Kidney epithelial cell (primary cell): ENCODE results near the gene COMMD1. TPM values are rescaled to one million over a fixed set of nuclear protein-coding genes. Genes with fewer than 3 reads are reported as not detected.

Source experiments
- DNase-seq: peaks from one replicate; pipeline ENCODE4 v3.0.0-alpha.2; 2010; ENCODE audit warnings: low read depth
- H3K27me3 ChIP-seq: 2 replicates; pipeline ENCODE4 v1.6.0; 2011; ENCODE audit warnings: low read length; ENCODE audit not compliant: control insufficient read depth, insufficient read depth
- H3K36me3 ChIP-seq: 2 replicates; pipeline ENCODE4 v1.5.1; 2011; ENCODE audit warnings: low read length; ENCODE audit not compliant: control insufficient read depth, insufficient read depth
- H3K4me3 ChIP-seq: 2 replicates; pipeline ENCODE4 v1.5.1; 2011; ENCODE audit warnings: low read depth, mild to moderate bottlenecking, control low read depth, low read length
- CTCF ChIP-seq: IDR thresholded peaks from 2 replicates; pipeline ENCODE4 v1.5.1; 2011; ENCODE audit warnings: mild to moderate bottlenecking, moderate library complexity, low read length, control low read depth, inconsistent platforms; ENCODE audit not compliant: insufficient read depth, poor library complexity, severe bottlenecking
- total RNA-seq: library from RNA; depleted of rRNA; stranded (reverse); fragments of >200 nt; gene quantifications from 2 replicates; pipeline ENCODE4 v1.2.3, GENCODE V29; 2015

The COMMD1 gene
- total RNA-seq, 1 donor from 2014 or later: 44.1 TPM

- DNase-seq: no peak
- H3K36me3 ChIP-seq: no peaks in the 10 kb centered on the region
- no peaks in the 10 kb centered on the region for H3K27me3 ChIP-seq
- no peak overlapping the region for H3K4me3 ChIP-seq
- TF ChIP-seq CTCF: no peak
Measured at GRCh38 chr2:62178741-62179271, 273.3 kb downstream of the COMMD1 start.

- Histone ChIP-seq H3K4me3 (no peak overlapping the region), H3K27me3 (no peaks in the 10 kb centered on the region), H3K36me3 (no peaks in the 10 kb centered on the region)
- no peak for DNase-seq
- TF ChIP-seq CTCF: no peak
Measured at GRCh38 chr2:62180975-62181374, 275.5 kb downstream of the COMMD1 start.

- DNase-seq: no peak
- H3K4me3 ChIP-seq: no peak overlapping the region
- no peaks in the 10 kb centered on the region for H3K27me3 ChIP-seq
- H3K36me3 ChIP-seq: no peaks in the 10 kb centered on the region
- no peak for TF ChIP-seq CTCF
Measured at GRCh38 chr2:62181843-62182242, 276.4 kb downstream of the COMMD1 start.

GRCh38 chr2:62184512-62185230 lies 279.2 kb downstream of the COMMD1 start:
- H3K4me3 ChIP-seq: no peak overlapping the region
- no peaks in the 10 kb centered on the region for H3K27me3 ChIP-seq
- DNase-seq: no peak
- H3K36me3 ChIP-seq: no peaks in the 10 kb centered on the region
- no peak for TF ChIP-seq CTCF

Other genes with a start within 250 kb of the COMMD1 start
- gene FAM161A, start 51.6 kb upstream of the COMMD1 start, total RNA-seq: 3.0 and 6.0 TPM in 2 replicates
- 156 and 158 TPM in 2 replicates for gene CCT4, start 17.0 kb upstream of the COMMD1 start, total RNA-seq